ENCODE measurements around the gene PRKCA. TPM values are rescaled to one million over a fixed set of nuclear protein-coding genes. Genes with fewer than 3 reads are reported as not detected.
A peak's percentile ranks its signal among the peaks of the same experiment; 100 is the strongest.

The PRKCA gene
- total and polyA plus RNA-seq, 2 donors (not counting 3 experiments of a cell fraction or from before 2014, with no cell fraction given), result 7.5 to 34.2 TPM

DNA sequence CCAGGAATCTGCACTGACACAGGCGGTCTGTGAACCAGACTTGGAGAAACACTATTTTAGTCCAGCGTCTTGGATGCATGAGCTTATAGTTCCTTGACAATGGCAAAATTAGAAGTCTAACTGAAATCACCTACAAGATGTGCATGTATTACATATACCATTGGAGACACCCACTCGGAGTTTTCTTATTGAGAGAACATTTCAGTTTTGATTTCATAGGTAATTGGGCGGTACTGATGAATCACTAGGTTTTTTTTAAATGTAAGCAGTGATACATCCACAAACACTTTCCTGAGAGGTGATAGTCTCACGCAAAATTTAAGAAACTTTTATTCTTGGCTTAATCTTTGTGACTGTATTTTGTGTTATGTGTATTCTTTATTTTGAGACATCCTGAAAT is 69.8 kb downstream of the PRKCA start:
- H3K4me3 ChIP-seq (replicated peaks in 1 of 3; ENCODE audit: insufficient read depth in 1 of 3, low read depth in 1 of 3, low read length in 3 of 3), result no peak overlapping the region
- ChIA-PET CTCF (interaction anchor here (1.2 to 2.2 kb wide), 2 partner anchors 9 to 31 kb away, joined by 3 to 9 read pairs; no protein-coding TSS in a partner anchor), POLR2A (no interaction called here)

More for the DNA sequence above, 69.8 kb downstream of the PRKCA start:
- no peak for DNase-seq (ENCODE audit: low read depth, low spot score)
- H2AFZ ChIP-seq (ENCODE audit: low read depth, low read length), result no peak overlapping the region
- FAIRE-seq, result peak; percentile 28
- H3K4me1 ChIP-seq (ENCODE audit: control insufficient read depth, extremely low read depth, insufficient read depth, low read length), result no peaks in the 10 kb centered on the region
- H3K9me3 ChIP-seq (replicated peaks; ENCODE audit: control insufficient read depth, insufficient read depth, low read length), result no peaks in the 10 kb centered on the region
- no peak overlapping the region for H3K9ac ChIP-seq (replicated peaks; ENCODE audit: extremely low read depth, insufficient read depth, low read length)
- no peak for TF ChIP-seq JUN (IDR thresholded peaks at IDR 0.05; ENCODE audit: borderline replicate concordance, insufficient read depth, insufficient read length, low read depth)
- TF ChIP-seq POLR2AphosphoS5 (IDR thresholded peaks at IDR 0.05; ENCODE audit: insufficient read depth, low read depth, low read length), result no peak
- no peak for TF ChIP-seq EZH2 (IDR thresholded peaks at IDR 0.05; ENCODE audit: borderline replicate concordance, low read depth, low read length, severe bottlenecking)
- TF ChIP-seq FOS (IDR thresholded peaks at IDR 0.05; ENCODE audit: borderline replicate concordance, insufficient read depth, low read length), result no peak
- TF ChIP-seq GATA2 (IDR thresholded peaks at IDR 0.05; ENCODE audit: insufficient read depth, insufficient read length, low read depth, low read length), result no peak
- TF ChIP-seq, protein P1, sequence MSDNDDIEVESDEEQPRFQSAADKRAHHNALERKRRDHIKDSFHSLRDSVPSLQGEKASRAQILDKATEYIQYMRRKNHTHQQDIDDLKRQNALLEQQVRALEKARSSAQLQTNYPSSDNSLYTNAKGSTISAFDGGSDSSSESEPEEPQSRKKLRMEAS (IDR thresholded peaks at IDR 0.05; ENCODE audit: insufficient read depth, insufficient read length), result no peak
- TF ChIP-seq MYC (IDR thresholded peaks at IDR 0.05; ENCODE audit: low read depth, low read length), result no peak
- TF ChIP-seq POLR2A (IDR thresholded peaks at IDR 0.05; ENCODE audit: low read depth, low read length), result no peak
- TF ChIP-seq, protein P2, sequence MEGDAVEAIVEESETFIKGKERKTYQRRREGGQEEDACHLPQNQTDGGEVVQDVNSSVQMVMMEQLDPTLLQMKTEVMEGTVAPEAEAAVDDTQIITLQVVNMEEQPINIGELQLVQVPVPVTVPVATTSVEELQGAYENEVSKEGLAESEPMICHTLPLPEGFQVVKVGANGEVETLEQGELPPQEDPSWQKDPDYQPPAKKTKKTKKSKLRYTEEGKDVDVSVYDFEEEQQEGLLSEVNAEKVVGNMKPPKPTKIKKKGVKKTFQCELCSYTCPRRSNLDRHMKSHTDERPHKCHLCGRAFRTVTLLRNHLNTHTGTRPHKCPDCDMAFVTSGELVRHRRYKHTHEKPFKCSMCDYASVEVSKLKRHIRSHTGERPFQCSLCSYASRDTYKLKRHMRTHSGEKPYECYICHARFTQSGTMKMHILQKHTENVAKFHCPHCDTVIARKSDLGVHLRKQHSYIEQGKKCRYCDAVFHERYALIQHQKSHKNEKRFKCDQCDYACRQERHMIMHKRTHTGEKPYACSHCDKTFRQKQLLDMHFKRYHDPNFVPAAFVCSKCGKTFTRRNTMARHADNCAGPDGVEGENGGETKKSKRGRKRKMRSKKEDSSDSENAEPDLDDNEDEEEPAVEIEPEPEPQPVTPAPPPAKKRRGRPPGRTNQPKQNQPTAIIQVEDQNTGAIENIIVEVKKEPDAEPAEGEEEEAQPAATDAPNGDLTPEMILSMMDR (IDR thresholded peaks at IDR 0.05; ENCODE audit: extremely low read depth in 1 of 2, insufficient read depth in 1 of 2, low read depth in 1 of 2, low read length in 2 of 2), result no peak
- intact Hi-C loops (cut with micrococcal nuclease) (no loop called here), dilution Hi-C loops (cut with MboI; ENCODE audit: extremely low pct_ligation_motif_present, low sequenced_read_pairs) (no loop called here)
- no peak overlapping the region for H3K27ac ChIP-seq (ENCODE audit: insufficient read depth, low read depth, low read length)
- BruUV-seq (replicated peaks), result no TSS peak
- H3K9me1 ChIP-seq (replicated peaks; ENCODE audit: control insufficient read depth, extremely low read depth, insufficient read depth, low read length), result no peaks in the 10 kb centered on the region
- H3K36me3 ChIP-seq (ENCODE audit: control insufficient read depth in 2 of 2, extremely low read depth in 1 of 2, insufficient read depth in 2 of 2, low read length in 2 of 2), result no peaks in the 10 kb centered on the region
- peaks cover 4% of the 10 kb centered on the region for H3K79me2 ChIP-seq (ENCODE audit: control insufficient read depth, insufficient read depth, low read length)
- H3K4me2 ChIP-seq (ENCODE audit: insufficient read depth, low read length), result no peak overlapping the region
- no peaks in the 10 kb centered on the region for H4K20me1 ChIP-seq (replicated peaks; ENCODE audit: control insufficient read depth, extremely low read depth, insufficient read depth, low read length)
- no peaks in the 10 kb centered on the region for H3K27me3 ChIP-seq (ENCODE audit: control insufficient read depth in 2 of 2, insufficient read depth in 2 of 2, low read length in 2 of 2)

Data from endothelial cell of umbilical vein (primary cell).